SK-N-SH (cell line): ENCODE results near the gene FAM181A. TPM values are rescaled to one million over a fixed set of nuclear protein-coding genes. Genes with fewer than 3 reads are reported as not detected.

Experiments
- CTCF ChIA-PET: fragments of 300-600, 350-600 bp; formaldehyde crosslinking; extraction: SDS; loops from one replicate; lab custom pipeline; 2021; lab: Yijun Ruan, JAX
- POLR2A ChIA-PET: fragments of 350-600 bp; sonication (Branson Sonifier 250); formaldehyde crosslinking; extraction: SDS; loops from one replicate; lab custom pipeline; 2020; ENCODE audit warnings: antibody characterized with exemption, inconsistent platforms; lab: Yijun Ruan, JAX
- DNase-seq: peaks from one replicate; pipeline ENCODE4 v3.0.0; 2012
- H2AFZ ChIP-seq: fragments of 200-600 bp; sonication (generic); 2 replicates; pipeline ENCODE4 v1.8.1; 2016; ENCODE audit warnings: antibody characterized with exemption, mild to moderate bottlenecking, low read depth
- H3F3A ChIP-seq: fragments of 200-600 bp; sonication (generic); replicated peaks from 2 replicates; pipeline ENCODE3; 2016; ENCODE audit warnings: antibody characterized with exemption, mild to moderate bottlenecking; ENCODE audit not compliant: insufficient read depth
- H3K27ac ChIP-seq, 2 experiments: fragments of 200-500 bp in 1 of 2; fragments of 200-600 bp in 1 of 2; sonication (Bioruptor generic) in 1 of 2; sonication (generic), shearing (Covaris generic) in 1 of 2; 2 replicates each; pipeline versions ENCODE4 v1.5.1 to v1.6.1; 2014 to 2016; ENCODE audit warnings: low read depth in 2 of 2, inconsistent platforms in 1 of 2, low read length in 1 of 2, mild to moderate bottlenecking in 1 of 2, mixed read lengths in 1 of 2
- H3K27me3 ChIP-seq: fragments of 200-600 bp; sonication (generic), shearing (Covaris generic); 2 replicates; pipeline ENCODE4 v1.6.1; 2016; ENCODE audit warnings: mixed run types; ENCODE audit not compliant: insufficient read depth
- H3K36me3 ChIP-seq, 2 experiments: fragments of 200-500 bp in 1 of 2; fragments of 200-600 bp in 1 of 2; sonication (Bioruptor generic) in 1 of 2; sonication (generic) in 1 of 2; replicated peaks in 1 of 2; 2 replicates each; pipeline versions ENCODE3 to v1.5.1; 2014 to 2016; ENCODE audit warnings: low read length in 1 of 2, mild to moderate bottlenecking in 1 of 2; ENCODE audit not compliant: insufficient read depth in 2 of 2, control insufficient read depth in 1 of 2
- H3K4me1 ChIP-seq, 2 experiments: fragments of 200-500 bp in 1 of 2; fragments of 200-600 bp in 1 of 2; sonication (Bioruptor generic) in 1 of 2; sonication (generic), shearing (Covaris generic) in 1 of 2; 2 replicates each; pipeline versions ENCODE4 v1.5.1 to v1.6.1; 2014 to 2016; ENCODE audit warnings: low read depth in 1 of 2, low read length in 1 of 2, mixed run types in 1 of 2; ENCODE audit not compliant: insufficient read depth in 2 of 2, control insufficient read depth in 1 of 2
- H3K4me2 ChIP-seq: fragments of 200-600 bp; sonication (generic), shearing (Covaris generic); 2 replicates; pipeline ENCODE4 v1.6.1; 2017; ENCODE audit warnings: mixed run types
- H3K4me3 ChIP-seq, 2 experiments: fragments of 200-500 bp in 1 of 2; fragments of 200-600 bp in 1 of 2; sonication (Bioruptor generic) in 1 of 2; sonication (generic), shearing (Covaris generic) in 1 of 2; 2 replicates each; pipeline versions ENCODE4 v1.5.1 to v1.8.1; 2014 to 2016; ENCODE audit warnings: low read depth in 2 of 2, inconsistent platforms in 1 of 2, low read length in 1 of 2, mild to moderate bottlenecking in 1 of 2, mixed read lengths in 1 of 2, moderate library complexity in 1 of 2
- H3K79me2 ChIP-seq: fragments of 200-600 bp; sonication (generic); 2 replicates; pipeline ENCODE4 v1.8.1; 2017; ENCODE audit warnings: mild to moderate bottlenecking; ENCODE audit not compliant: insufficient read depth
- H3K9ac ChIP-seq: fragments of 200-600 bp; sonication (generic); 2 replicates; pipeline ENCODE4 v1.6.1; 2017; ENCODE audit warnings: mixed run types
- H3K9me2 ChIP-seq: fragments of 200-600 bp; sonication (generic); 2 replicates; pipeline ENCODE4 v1.6.1; 2017; ENCODE audit warnings: mixed run types
- H3K9me3 ChIP-seq: fragments of 200-600 bp; sonication (generic); 2 replicates; pipeline ENCODE4 v1.6.1; 2017; ENCODE audit warnings: mixed run types, mild to moderate bottlenecking, moderate library complexity
- H4K20me1 ChIP-seq: fragments of 200-600 bp; sonication (generic); 2 replicates; pipeline ENCODE4 v1.6.1; 2017; ENCODE audit warnings: mild to moderate bottlenecking, mixed run types; ENCODE audit not compliant: insufficient read depth
- ELF1 ChIP-seq: IDR thresholded peaks from 2 replicates; pipeline ENCODE4 v1.4.0; 2012
- MXI1 ChIP-seq: IDR thresholded peaks from 2 replicates; pipeline ENCODE4 v1.6.1; 2012; ENCODE audit warnings: mild to moderate bottlenecking, low read depth, low read length, improper control_type of control experiment
- POLR2AphosphoS5 ChIP-seq: IDR thresholded peaks from 2 replicates; pipeline ENCODE4 v1.6.1; 2012; ENCODE audit warnings: low read depth, low read length
- RCOR1 ChIP-seq: fragments of 150-350 bp; IDR thresholded peaks from 2 replicates; pipeline ENCODE4 v1.6.1; 2017; ENCODE audit warnings: antibody characterized with exemption, low read length
- RXRA ChIP-seq: IDR thresholded peaks from 2 replicates; pipeline ENCODE4 v1.4.0; 2012; ENCODE audit warnings: low read depth, mild to moderate bottlenecking, borderline replicate concordance
- TAF1 ChIP-seq: IDR thresholded peaks from 2 replicates; pipeline ENCODE4 v1.6.1; 2012; ENCODE audit warnings: low read depth, mild to moderate bottlenecking, low read length, moderate library complexity, borderline replicate concordance
- YY1 ChIP-seq: IDR thresholded peaks from 2 replicates; pipeline ENCODE4 v1.4.0; 2012; ENCODE audit warnings: low read depth, mild to moderate bottlenecking
- WGBS: methylation state at CpG from one replicate; pipeline ENCODE4 v1.1.6; 2017; ENCODE audit warnings: low lambda C conversion rate; 5-methylcytosine and 5-hydroxymethylcytosine counted together
- polyA plus RNA-seq, 3 experiments: library from polyadenylated mRNA; depleted of rRNA; stranded (reverse); fragments of >200 nt; gene quantifications; 2 replicates each; pipeline ENCODE4 v1.2.3, GENCODE V29; 2012
- TF ChIP-seq, protein P1 (sequence below): IDR thresholded peaks from 2 replicates; pipeline ENCODE4; 2012

The FAM181A gene
- polyA plus RNA-seq, 1 of the 3 experiments (the other 2 are of a cell fraction): not detected

DNA sequence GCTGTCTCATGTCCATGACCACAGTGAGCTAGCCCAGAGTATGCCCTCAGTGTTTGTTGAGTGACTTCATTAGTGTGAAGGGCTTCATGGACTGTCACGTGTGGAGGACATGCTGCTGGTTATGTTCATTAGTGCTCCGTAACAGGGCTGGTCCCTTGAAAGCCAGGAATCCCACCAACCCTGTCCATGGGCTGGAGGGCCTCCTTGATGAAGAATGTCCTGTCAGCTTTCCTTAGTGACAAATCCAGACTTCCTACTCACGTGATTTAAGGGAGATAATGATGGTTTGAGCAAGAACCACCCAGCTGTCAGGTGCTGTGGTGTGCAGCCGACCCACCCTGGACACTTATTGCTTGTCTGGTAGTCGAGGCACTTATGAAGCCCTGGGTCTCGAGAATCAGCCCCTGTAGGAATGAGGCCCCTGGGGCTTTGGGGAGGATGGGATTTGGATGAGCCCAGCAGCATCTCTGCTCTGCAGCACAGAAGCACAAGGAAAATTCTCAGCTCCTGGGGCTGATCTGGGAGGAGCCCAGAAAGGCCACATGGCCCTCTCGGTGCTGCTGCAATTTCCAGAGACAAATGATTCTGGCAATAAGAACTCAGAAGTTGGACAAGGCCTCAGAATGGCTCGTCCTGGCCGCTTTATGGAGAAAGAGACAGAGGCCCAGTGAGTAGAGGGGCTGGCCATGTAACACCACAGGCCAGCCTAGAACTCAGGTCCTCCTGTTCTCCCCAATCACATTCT, 37.2 kb upstream of the FAM181A start:
- H3K79me2 ChIP-seq: no peaks in the 10 kb centered on the region
- H3K9ac ChIP-seq: no peak overlapping the region
- H3K4me1 ChIP-seq: peaks cover 0 to 42% of the 10 kb centered on the region in 2 experiments; a peak in 2 of 4 replicates
- 8% methylated on average over 9 of the region's 9 CpGs for WGBS
- H3K4me2 ChIP-seq: no peak overlapping the region
- H3K9me3 ChIP-seq: no peaks in the 10 kb centered on the region
- no peak for DNase-seq
- no peak overlapping the region for H2AFZ ChIP-seq
- H3K4me3 ChIP-seq: no peak overlapping the region
- no peak overlapping the region for H3K27ac ChIP-seq
- no peaks in the 10 kb centered on the region for H3K36me3 ChIP-seq
- H3F3A ChIP-seq: no peaks in the 10 kb centered on the region
- H3K27me3 ChIP-seq: no peaks in the 10 kb centered on the region
- no peaks in the 10 kb centered on the region for H3K9me2 ChIP-seq
- CTCF ChIA-PET: interaction anchor here (0.9 to 22.1 kb wide), 6 partner anchors 14 to 236 kb away, joined by 3 to 349 read pairs (median 6); partner anchors contain the start of gene PRIMA1
- no peaks in the 10 kb centered on the region for H4K20me1 ChIP-seq
- POLR2A ChIA-PET: no interaction called here
- TF ChIP-seq ELF1 (no peak), YY1 (no peak), RCOR1 (no peak), MXI1 (no peak), RXRA (no peak), TAF1 (no peak)
- TF ChIP-seq, protein P1, sequence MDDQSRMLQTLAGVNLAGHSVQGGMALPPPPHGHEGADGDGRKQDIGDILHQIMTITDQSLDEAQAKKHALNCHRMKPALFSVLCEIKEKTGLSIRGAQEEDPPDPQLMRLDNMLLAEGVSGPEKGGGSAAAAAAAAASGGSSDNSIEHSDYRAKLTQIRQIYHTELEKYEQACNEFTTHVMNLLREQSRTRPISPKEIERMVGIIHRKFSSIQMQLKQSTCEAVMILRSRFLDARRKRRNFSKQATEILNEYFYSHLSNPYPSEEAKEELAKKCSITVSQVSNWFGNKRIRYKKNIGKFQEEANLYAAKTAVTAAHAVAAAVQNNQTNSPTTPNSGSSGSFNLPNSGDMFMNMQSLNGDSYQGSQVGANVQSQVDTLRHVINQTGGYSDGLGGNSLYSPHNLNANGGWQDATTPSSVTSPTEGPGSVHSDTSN: no peak

DNA sequence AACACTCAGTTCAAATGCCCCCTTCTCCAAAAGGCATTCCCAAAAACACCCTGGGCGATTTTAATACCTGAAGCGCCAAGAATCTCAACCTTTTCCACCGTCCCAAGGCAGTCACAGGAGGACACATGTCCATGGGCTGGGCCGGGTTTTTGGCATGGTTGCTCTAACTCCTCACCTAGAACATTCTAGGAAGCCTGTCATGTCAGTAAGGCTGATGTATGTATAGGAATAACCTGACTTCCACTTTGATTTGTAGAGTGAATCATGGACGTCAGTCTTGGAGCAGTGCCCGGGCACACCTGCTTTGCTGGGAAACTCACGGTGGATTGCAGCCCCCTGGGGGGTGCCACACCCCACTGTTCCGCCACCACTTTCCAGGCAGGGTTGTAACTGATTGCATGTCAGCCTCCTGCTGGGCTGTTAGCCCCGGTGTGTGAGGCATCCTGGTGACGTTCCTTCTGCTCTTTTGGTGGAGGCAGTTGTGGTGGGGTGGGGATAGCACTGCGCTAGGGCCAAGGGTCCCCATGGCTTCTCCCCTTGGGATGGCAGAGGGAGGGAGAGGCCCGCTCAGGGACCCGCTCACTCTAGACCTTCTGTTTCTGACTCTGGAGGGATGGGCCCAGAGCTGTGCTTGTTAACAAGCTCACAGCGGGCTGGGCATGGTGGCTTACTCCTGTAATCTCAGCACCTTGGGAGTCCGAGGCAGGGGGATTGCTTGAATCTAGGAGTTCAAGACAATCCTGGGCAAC, 35.2 kb upstream of the FAM181A start:
- TF ChIP-seq ELF1: no peak
- TF ChIP-seq POLR2AphosphoS5: no peak
- Histone ChIP-seq H3K4me1 (peaks cover 0 to 54% of the 10 kb centered on the region in 2 experiments; a peak in 2 of 4 replicates), H3K27ac (no peak overlapping the region), H3K79me2 (no peaks in the 10 kb centered on the region), H2AFZ (no peak overlapping the region), H3K27me3 (no peaks in the 10 kb centered on the region; the same call in 1 of the 2 replicates), H3K9me2 (no peaks in the 10 kb centered on the region), H3F3A (no peaks in the 10 kb centered on the region), H3K4me2 (no peak overlapping the region), H3K9me3 (no peaks in the 10 kb centered on the region), H4K20me1 (no peaks in the 10 kb centered on the region), H3K36me3 (no peaks in the 10 kb centered on the region), H3K9ac (no peak overlapping the region), H3K4me3 (no peak overlapping the region)
- 41% methylated on average over 11 of the region's 15 CpGs for WGBS
- ChIA-PET POLR2A (interaction anchor here (0.6 kb wide), 1 partner anchor 669 kb away, joined by 3 read pairs; no protein-coding TSS in a partner anchor), CTCF (interaction anchor here (0.6 to 22.1 kb wide), 9 partner anchors 12 to 244 kb away, joined by 3 to 349 read pairs (median 4); no protein-coding TSS in a partner anchor)
- DNase-seq: no peak
